GM21737 (cell line): ENCODE data around the gene RAB6B.
A peak's percentile ranks its signal among the peaks of the same experiment; 100 is the strongest.
"Not testable (repeated sequence)": the region's sequence is repeated elsewhere in the genome, so short reads cannot be mapped to it uniquely, and the experiment has no call there.

Experiments used
- ATAC-seq: cut with Tn5 transposase; IDR thresholded peaks from one replicate; pipeline ENCODE4 v1.9.1; 2021; ENCODE audit warnings: mild to moderate bottlenecking, moderate library complexity; ENCODE audit not compliant: unreplicated experiment

The RAB6B gene

DNA sequence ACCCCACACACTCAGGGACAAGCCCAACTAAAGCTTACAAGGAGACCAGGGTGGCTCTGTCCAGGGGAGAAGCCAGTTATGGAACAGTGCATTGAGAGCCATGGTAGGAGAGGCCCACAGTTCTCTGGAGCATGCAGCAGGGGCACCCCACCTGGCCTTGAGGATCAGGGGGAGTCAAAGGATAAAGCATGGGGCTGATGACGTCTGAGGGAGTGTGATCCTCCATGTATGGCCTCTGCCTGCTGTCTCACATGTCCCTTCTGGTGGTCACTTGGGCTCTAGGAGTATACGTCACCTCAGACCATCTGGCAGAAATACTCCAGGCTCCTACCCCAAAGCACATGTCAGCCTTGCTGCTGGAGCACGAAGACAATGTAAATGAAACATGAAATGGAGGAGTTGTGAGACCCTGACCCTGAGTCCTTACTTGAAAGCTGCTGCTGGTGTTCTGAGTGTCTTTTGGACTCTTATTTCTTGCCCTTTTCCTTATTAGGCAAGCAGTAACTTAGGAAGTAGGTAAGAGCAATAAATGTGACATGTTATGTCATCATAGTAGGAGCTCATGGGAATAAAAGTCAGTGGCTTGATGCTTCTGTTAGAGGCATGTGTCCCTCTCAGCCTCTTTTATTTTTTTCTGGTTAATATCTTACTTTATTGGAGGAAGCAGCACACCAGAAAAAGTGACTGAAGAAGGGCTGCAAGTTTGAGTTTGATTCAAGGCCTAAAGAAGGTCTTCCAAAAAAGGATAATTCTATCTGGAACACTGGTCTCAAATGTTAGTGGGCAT is 74.6 kb downstream of the RAB6B start:
- no peak for ATAC-seq

DNA sequence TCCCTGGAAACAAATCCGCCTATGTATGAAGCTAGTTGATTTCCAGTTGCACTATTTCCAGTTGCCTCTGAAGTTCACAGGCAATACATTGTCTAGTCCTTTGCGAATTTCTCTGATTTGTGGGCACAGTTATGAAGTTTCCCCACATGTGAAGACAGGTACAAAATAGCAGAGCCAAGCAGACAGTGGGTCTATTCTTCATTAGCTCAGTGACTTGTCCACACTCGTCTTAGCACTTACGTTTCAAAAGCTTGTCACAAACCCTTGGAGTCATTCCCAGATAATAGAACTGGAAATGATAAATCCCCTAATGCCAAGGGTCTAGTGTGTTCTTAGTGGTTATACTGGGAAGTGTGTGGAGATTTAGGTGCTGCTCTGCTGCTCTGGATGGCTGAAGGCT is 75.6 kb downstream of the RAB6B start:
- ATAC-seq: no peak

DNA sequence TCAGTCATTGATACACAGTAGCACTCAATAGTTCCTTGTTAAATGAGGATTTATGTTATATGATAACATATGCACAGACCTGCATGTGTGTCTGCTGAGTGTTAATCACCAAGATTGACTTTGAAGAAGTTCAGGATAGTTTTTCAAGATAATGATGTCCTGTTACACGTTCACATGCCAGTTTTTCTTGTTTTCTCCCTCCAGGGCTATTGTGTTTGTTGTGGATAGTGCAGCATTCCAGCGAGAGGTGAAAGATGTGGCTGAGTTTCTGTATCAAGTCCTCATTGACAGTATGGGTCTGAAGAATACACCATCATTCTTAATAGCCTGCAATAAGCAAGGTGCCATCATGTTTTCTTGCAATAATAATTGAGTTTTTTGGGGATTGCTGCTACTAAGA is 80.3 kb downstream of the RAB6B start:
- ATAC-seq: no peak

DNA sequence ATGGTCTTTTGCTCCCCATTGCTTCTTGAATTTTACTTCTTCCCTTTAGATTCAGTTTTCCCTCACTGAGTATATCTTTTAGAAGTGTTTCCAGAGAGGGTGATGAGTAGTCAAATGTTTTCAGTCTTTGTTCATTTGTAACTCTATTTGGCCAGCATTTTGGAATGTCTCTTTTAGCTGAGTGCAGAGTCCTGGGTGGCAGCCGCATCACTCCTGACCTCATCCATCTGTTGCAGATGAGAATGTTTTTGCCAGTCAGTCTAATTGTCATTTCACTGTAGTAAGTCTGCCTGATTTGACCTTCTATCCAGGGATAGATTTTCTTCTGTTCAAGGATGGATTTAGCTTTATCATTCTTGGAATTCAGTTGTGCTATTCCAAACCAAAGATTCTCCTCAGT is 82.8 kb downstream of the RAB6B start:
- ATAC-seq: no peak

DNA sequence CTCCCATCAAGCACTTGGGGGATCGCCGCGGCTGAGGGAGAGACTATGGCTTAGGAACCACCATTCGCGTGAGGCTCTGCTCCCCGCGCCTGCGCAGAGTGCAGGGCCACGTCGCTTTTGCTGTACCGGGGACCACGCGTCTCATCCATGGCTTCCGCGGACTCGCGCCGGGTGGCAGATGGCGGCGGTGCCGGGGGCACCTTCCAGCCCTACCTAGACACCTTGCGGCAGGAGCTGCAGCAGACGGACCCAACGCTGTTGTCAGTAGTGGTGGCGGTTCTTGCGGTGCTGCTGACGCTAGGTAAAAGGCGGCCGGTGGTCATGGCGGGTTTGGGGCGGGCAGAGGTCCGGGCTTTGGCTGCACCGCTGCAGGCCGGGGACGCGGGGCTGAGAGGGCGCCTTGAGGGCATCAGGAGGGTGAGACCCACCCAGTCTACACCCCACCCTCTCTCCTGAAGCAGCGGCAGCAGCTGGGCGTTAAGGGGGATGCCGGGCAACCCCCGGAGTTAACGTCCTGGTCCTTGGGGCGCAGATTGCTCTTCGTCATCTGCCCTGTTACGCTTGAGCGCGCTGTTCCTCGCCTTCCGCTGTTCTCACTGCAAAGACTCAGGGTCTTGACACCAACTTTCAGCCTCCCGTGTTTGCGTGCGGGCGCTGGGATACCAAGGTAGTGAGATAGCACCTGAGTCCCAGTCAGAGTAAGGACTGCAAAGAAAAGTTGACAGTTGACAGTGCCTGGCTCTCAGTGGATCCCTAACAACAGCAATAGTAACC is 89.8 kb downstream of the RAB6B start, which contains the start of gene SRPRB:
TSS of gene SRPRB (plus strand) at position 114 of the 774 bp plus-strand sequence. CDS start at position 148, 34 bp downstream.
- ATAC-seq: peak; percentile 97

DNA sequence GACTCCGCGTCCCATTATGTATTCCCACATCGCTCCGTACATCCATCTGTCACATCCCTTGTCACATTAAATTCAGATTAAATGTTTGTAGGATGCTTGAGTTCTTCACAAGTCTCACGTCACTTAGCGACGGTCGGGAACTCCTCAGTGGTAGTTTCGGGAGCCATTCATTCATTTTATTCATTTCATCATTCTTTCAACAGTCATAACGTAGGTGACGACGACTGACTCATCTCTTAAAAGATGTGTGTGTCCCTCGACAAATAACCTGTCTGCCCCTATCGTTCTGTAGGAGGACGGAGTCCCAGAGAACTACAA is 90.3 kb downstream of the RAB6B start:
- ATAC-seq: no peak

DNA sequence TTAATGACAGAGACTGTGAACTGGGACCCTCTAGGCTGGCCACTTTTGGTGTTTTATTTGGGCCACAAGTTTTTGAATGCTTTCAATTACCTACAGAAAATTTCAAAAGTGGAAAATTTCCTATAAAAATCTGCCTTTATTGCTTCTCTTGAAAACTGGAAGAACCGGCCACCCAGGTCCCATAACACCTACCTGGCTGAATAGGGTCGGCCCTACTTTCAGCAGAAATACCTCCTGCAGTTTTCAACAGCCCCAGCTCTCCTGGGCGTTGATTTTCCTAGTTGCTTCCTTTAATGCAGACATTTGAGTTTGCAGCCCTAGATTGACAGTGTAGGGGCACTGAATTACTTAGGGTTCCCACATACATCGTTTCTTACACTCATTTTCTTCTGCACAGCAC is 90.8 kb downstream of the RAB6B start:
- no peak for ATAC-seq

DNA sequence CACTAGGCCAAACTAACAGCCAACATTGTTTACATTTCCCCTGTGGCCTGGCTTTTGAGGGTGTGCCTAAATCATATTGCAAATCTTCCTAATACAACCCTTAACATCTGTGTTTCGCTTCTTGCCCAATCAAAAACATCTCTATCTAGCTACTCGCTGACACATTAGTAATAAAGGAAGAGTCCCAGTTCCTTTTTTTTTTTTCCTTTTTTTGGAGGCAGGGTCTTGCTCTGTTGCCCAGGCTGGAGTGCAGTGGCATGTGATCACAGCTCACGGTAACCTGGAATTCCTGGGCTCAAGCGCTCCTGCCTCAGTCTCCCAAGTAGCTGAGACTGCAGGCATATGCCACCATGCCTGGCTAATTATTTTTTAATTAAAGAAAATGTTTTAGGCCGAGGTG is 92.2 kb downstream of the RAB6B start:
- ATAC-seq: no peak

DNA sequence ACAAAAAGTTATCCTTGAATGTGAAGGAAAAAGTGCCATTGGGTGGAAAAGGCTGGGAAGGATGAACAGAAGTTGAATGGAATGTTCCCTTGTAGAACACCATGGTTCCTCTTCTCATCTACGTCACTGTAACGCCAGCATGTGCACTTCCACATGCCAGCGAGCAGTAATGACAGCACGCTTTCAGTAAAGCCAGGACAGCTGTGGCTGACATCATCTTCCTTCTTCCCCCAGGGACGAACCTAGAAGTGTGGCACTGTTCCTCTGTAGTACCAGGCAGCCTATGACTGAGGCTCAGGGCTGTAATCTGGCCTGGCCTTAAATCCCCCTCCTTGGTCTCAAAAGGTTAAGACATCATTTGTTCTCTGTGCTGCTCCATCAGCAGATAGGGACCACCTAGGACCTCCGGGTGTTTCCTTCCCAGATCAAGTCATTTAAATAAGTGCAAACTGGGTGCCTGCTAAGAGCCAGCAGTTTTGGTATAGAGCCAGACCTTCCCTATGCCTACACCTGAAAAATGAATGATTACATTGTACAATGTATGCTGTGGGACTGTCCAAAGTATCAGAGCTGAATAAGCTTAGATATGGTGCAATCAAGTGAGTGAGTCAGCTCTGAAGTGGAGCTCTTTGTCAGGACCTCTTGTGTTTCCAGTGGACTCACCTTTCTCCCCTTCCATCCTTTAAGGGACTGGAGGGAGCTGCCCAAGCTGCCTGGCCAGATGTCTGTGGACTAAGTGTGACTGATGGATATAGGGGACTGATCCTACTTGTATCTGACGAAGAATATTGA is 95.7 kb downstream of the RAB6B start:
- no peak for ATAC-seq

DNA sequence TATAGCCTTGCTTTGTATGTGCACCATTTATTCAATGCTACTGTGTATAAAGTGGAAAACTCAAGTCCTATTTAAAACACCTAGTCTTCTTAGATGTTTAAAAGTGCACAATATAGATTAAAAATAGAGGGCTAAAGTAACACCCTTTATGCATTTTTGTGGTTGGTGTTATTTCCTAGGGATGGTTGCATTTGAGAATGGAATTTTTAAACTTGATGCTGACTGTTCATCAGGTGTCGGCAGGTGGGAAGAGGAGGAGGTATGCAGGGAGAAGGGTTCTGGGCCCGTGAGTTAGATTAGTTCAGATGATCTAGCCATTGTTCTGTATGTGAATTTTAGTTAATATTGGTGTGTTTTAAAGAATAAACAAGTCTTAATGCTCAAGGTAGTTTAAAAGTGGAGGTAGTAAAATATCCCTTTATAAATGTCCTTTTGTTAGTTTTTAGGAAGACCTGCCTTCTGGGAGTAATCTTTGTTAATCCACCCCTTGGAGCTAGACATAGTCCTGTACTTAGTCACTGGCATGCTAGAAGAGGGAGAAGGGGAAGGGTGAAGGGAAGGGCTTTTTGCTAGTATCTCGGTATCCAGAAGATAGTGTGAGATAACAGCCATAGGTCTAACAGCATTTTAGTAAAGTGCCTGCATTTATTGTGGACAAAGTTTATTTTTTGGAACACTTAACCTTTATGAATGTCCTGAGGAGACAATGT is 98.1 kb downstream of the RAB6B start:
- no peak for ATAC-seq

DNA sequence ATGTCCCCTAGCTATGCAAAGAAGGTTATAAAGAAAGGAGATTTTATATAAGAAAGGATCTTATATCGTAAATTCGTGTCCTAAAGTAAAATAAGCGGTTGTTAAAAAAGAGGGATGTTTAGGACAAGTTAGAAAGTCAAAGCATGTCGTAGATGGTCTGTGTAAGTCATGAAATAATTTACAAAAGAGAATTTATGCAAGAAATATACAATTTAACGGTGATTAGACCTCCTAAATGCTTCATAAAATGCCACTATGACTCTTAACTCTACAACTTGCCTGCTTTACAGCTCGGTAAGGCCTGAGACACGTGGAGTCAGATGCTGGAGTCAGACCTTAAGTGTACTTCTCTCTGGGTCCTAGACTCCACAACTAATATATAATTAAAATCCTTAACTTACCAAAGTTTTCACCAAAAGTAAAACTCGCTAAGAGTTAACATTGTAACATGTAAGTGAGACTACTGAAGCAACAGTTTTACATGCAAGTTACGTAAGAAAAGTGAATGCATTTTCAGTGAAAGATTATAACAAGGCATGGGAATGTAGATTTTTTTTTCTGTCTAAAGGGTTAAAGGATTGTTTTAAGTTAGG is 103.4 kb downstream of the RAB6B start:
- ATAC-seq: no peak

DNA sequence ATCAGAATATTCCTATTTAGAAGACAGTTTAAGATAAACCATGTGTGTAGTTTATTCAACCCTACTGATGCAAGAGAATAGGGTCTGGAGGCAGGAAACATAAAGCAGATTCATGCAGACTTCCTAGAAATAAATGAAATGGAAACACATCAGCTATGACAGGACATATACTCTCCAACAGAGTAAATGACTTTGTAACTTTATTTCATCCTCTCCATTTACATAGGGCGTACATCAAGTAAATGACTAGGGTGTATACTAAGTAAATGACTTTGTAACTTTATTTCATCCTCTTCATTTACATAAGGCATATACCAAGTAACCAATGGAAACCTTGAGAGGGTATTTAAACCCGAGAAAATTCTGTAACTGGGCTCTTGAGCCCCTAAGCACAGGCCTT is 107.7 kb downstream of the RAB6B start:
- ATAC-seq: no peak

DNA sequence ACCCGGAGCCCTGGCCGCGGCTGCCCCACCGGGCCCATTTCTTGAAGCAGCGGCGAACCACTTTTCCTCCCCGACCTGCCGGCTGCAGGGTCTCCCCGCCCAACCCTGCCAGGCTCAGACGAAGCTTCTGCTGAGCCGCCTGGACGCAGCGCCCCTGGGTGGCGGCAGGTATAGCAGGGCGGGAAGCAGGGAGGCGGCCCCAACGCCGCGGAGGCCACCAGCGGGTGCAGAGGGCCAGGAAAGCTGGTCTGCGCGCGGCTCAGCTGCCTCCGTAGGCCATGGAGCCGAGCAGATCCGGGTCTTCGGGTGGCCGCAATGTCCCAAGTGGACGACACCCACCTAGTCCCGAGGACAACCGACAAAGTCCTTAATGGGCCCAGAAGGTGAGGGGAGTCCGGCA is 111.9 kb downstream of the RAB6B start:
- ATAC-seq: no peak

DNA sequence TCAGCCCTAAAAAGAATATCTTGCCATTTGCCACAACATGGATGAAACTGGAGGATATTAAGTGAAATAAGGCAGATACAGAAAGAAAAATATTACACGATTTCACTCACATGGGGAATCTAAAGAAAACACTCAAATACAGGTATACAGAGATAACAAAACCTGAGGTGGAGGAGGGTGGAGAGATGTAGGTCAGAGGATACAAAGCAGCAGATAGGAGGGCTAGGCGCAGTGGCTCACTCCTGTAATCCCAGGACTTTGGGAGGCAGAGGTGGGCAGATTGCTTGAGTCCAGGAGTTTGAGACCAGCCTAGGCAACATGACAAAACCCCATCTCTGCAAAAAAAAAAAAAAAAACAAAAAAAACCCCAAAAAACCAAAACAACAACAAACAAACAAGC is 113.2 kb downstream of the RAB6B start:
- ATAC-seq: no peak

DNA sequence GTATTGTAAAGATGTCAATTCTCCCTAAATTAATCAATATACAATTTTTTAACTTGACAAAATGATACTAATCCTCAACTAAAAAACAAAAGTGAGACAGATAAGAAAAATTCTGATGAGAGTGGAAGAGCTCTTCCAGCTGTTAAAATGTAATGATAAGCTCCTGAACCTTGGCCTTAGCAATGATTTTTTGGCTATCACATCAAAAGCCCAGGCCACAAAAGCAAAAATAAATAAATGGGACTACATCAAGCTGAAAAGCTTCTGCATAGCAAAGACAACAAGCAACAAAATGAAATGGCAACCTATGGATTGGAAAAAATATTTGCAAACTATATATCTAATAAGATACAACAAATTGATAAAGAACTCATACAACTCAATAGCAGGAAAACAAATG is 114.1 kb downstream of the RAB6B start:
- ATAC-seq: no peak

DNA sequence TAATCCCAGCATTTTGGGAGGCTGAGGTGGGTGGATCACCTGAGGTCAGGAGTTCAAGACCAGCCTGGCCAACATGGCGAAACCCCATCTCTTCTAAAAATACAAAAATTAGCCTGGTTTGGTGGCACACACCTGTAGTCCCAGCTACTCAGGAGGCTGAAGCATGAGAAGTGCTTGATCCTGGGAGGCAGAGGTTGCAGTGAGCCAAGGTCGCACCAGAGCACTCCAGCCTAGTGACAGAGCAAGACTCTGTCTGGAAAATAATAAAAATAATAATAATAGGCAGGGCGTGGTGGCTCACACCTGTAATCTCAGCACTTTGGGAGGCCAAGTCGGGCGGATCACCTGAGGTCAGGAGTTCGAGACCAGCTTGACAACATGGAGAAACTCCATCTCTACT is 114.9 kb downstream of the RAB6B start:
- ATAC-seq: not testable (repeated sequence)

DNA sequence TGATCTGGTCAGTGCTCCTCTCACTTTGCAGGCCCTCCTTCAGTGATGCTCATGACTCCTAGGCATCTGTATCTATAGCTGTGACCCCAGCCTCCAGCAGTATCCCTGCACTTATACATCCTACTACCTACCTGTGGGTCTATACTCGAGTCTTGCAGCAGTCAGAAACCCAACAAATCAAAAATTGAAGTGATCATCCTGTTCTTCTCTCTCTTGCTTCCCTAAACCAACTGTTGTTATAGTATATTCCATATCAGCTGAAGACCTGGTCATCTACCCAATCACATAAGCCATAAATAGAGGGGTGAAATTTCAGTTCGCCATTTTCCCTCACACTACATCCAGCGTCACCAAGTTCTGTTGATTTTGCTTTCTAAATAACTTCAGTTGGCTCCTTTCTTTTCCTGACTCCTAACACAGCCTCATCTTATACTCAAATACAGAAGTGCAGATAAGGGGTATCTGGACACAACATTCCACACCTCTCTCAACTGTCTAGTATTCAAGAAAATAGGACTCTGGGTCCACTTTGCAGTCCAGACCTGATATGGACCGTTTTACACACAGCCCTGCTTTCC is 116.0 kb downstream of the RAB6B start:
- ATAC-seq: no peak

DNA sequence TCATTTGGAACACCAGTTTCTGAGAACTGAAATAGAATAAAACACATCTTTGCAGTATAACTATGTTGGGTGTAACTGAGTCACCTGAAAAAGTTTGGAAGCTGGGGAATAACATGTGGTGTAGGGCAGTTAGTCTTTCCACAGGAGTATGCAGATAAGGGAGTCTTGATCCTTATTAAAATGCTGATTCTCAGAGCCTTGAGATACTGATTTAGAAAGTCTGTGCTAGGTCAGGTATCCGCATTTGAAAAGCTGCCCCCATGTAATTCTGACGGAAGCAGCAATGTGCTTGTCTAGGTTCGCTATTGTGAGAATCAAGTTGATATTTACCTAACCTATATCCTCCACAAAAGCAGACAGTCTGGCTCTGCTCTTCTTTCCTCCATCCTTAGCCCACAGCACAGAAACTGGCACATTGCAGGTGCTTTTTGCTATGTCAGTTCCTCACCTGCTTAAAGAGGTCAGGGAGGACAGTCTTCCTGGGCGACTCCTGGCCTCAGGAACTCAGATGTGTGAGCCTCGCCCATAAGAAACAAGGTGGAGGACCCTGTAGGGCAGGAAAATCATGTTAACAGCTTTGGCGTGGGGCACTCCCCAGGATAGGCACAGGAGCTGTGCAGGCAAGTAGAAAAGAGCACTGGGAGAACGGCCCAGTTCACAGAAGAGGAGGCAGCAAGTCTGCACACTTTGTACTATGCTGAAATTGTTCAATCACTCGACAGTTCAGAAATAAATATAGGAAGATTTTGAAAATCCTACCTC is 117.7 kb downstream of the RAB6B start:
- no peak for ATAC-seq

DNA sequence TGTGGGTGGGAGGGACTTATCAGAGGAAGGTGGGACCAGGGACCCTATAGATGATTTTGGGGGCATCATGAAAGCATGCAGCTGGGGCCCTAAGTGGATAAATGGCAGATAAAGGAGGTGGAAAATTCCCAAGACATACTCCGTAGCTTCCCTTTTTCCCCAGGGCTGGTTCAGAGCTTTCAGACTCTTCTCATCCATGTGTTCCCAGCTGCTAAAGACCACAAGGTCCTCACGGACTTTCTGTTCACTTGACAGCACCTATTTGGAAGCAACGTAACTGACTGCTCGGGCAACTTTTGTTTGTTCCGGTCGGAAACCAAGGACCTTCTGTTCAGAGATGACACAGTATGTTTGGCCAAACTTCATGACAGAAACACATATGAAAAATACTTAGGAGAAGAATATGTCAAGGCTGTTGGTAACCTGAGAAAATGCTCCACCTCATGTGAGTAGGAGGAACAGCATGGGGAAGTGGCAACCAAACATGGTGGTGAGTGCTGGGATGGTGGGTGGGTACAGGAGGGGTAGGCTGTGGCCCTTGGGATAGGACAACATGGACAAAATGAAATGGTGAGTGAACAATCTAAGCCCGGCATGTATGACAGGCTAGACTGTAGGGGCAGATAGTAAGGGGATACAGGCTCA is 118.8 kb downstream of the RAB6B start:
- no peak for ATAC-seq
